HG03354 (cell line): ENCODE measurements around the gene KRI1.

Experiments used
- ATAC-seq: cut with Tn5 transposase; IDR thresholded peaks from one replicate; pipeline ENCODE4 v1.9.1; 2021; ENCODE audit warnings: mild to moderate bottlenecking; ENCODE audit not compliant: unreplicated experiment, poor library complexity, severe bottlenecking

KRI1 gene

DNA sequence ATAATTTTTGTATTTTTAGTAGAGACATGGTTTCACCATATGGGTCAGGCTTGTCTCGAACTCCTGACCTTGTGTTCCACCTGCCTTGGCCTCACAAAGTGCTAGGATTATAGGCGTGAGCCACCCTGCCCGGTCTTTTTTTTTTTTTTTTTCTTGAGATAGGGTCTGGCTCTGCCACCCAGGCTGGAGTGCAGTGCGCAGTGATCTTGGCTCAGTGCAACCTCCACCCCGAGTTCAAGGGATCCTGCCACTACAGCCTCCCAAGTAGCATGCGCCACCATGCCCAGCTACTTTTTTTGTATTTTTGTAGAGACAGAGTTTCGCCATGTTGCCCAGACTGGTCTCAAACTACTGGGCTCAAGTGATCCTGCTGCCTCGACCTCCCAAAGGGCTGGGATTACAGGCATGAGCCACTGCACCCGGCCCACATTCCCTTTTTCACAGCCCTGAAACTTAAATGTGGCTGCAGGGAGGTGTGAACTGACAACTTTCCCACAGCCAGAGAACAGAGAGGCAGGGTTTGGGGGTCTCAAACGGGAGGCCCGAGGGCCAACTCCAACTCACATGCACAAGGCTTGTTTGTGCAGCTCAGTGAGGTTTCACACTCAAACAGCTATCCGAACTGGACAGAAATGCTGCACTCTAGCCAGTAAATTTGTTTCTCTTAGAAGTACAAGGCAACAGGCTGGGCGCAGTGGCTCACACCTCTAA, 44.2 kb downstream of the KRI1 start:
- no peak for ATAC-seq

DNA sequence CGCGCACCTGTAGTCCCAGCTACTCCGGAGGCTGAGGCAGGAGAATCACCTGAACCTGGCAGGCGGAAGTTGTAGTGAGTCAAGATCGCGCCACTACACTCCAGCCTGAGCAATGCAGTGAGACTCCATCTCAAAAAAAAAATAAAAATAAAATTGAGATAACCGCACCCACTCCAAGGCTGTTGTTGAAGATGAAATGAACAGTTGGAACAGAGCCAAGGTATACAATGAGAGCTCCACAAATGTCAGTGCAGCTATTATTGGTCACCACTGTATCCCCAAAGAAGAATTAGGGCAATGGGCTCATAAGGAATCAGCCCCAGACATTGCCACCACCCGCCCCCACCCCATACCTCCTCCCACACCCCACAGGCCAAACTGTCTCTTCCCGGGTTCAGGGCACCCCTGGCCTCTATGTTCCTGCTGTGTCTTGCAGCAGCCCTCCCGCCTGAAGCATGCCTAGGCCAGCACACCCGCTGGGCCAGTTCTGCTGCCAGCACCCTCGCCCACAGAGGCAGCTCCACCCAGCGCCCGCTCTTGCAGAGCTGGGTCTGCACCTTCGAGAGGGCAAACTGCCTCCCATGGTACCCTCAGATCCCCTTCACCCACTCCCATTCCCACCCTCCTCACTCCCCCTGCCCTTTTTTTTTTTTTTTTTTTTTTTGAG, 45.0 kb downstream of the KRI1 start:
- no peak for ATAC-seq

DNA sequence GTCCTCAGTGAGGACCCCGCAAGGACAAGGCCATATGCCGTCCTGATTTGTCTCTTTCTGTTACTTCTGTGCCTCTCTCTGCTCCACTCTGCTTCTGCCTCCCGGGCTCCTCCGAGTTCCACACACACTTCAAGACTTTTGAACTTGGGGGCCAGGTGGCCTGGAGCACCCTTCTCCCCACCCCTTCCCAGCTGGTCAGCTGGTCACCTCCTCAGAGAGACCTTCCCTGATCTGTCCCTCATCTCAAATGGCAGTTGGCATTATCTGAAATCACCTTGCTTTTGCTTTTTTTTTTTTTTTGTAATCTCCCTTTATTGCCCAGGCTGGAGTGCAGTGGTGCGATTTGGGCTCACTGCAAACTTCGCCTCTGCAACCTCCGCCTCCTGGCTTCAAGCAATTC, 46.4 kb downstream of the KRI1 start:
- ATAC-seq = no peak

- ATAC-seq = no peak
Measured at GRCh38 chr19:10518444-10519361, 47.1 kb downstream of the KRI1 start.

GRCh38 chr19:10517760-10518443, 47.9 kb downstream of the KRI1 start:
- ATAC-seq = no peak

DNA sequence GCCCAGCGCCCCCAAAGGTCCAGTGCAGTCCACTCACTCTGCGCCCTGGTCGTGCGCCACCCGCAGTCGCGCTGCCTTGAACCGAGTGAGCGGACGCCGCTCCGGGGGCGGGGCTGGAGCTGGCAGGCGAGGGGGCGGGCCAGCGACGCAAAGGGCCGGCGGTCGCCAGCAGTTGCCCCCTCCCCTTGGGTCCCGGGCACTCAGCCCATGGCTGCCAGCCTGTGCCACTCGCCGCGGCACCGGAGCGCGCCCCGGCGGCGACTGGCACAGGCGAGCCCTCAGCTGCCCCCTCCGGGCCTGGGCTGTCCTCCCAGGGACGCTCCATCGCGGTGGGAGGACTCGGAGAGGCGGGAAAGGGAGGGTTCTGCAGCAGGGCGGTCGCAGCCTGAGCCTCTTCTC, 48.5 kb downstream of the KRI1 start, which contains the start of gene S1PR5:
Gene S1PR5, minus strand, starts transcription at position 87 of the 399 bp plus-strand sequence. CDS start 2,436 bp downstream, outside the sequence.
- ATAC-seq = no peak

DNA sequence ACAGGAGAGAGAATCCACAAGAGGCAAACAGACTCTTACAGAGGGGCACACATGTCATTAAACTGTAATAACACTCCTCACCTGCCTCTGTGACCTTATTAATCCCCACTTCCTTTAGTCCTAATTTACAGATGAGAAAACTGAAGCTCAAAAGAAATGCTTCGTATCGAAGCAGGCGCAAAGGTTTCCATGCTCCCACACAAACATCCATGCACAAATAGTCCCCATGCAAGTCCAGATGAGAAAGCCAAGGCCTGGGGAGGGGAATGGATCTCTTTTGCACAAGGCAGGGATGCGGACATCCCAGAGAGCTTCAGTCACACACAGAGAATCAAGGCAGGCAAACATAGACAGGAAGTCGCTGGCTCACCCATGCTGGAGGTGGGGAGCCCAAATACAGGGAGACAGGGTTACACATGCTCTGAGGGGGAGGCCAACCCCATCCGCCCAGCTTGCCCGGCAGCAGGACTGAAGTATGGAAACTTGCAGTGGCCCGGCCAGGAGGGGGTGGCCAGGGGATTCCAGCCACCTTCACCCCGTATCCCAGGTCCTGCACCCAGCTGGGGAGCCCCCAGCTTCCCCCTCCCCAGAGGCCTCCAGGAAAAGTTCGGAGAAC, 49.0 kb downstream of the KRI1 start:
- no peak for ATAC-seq

GRCh38 chr19:10516064-10516385, 49.8 kb downstream of the KRI1 start:
- ATAC-seq = no peak

- ATAC-seq = no peak
Measured at GRCh38 chr19:10514211-10515145, 51.3 kb downstream of the KRI1 start.

GRCh38 chr19:10513223-10513622, 52.6 kb downstream of the KRI1 start:
- no peak for ATAC-seq

DNA sequence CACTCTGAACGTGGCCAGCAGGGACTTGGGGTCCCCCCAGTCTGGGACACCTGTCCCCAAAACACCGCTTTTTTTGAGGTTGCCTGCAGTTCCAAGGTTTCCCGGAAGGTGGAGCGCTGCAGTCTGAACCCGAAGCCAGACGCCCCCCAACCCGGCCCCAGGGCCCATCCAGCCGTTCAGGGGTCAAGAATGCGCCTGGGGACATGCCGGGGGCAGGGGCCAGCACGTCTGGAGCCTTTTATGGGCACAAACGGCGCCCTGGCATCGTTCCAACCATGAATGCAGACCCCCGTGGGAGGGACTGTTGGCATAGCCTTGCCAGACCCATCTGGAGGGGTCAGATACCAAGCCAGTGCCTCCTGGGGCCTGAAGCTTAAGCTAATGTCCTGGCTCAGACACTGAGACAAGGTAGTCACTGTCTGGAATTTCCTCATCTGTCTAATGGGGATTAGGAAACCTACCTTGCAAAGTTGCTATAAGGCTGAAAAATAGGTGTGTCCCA, 55.5 kb downstream of the KRI1 start:
- no peak for ATAC-seq

DNA sequence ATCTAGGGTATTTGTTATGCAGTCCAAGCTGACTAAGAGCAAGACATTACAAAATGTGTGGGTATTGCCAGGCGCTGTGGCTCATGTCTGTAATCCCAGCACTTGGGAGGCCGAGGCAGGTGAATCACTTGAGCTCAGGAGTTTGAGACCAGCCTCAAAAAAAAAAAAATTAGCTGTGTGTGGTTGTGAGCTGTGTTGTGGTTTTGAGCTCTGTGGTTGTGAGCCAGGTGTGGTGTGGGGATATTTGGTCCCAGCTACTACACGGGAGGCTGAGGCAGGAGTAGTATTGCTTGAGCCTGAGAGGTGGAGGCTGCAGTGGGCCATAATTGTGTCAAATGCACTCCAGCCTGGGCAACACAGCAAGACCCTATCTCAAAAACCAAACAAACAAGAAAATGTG, 57.1 kb downstream of the KRI1 start:
- no peak for ATAC-seq

DNA sequence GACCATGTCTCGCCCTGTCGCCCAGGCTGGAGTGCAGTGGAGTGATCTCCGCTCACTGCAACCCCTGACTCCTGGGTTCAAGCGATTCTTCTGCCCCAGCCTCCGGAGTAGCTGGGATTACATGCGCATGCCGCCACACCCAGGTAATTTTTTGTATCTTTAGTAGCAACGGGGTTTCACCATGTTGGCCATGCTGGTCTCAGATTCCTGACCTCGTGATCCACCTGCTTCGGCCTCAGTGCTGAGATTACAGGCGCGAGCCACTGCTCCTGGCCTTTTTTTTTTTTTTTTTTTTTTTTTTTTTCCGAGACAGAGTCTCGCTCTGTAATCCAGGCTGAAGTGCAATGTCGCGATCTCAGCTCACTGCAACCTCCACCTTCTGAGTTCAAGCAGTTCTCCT, 57.8 kb downstream of the KRI1 start:
- ATAC-seq = no peak

GRCh38 chr19:10505583-10506229, 60.1 kb downstream of the KRI1 start:
- ATAC-seq = no peak
